H9 (cell line): ENCODE results near the gene GUK1. TPM values are rescaled to one million over a fixed set of nuclear protein-coding genes. Genes with fewer than 3 reads are reported as not detected.
A peak's percentile ranks its signal among the peaks of the same experiment; 100 is the strongest.

Experiments
- DNase-seq: peaks from one replicate; pipeline ENCODE4 v3.0.0-alpha.2; 2017
- H2AFZ ChIP-seq: one replicate; pipeline ENCODE4 v1.6.1; 2013; ENCODE audit warnings: mild to moderate bottlenecking, low read length, control low read depth, moderate library complexity
- H2AK5ac ChIP-seq: 2 replicates; pipeline ENCODE4 v1.6.1; 2013; ENCODE audit warnings: low read length, control low read depth, mixed read lengths; ENCODE audit not compliant: insufficient read length
- H2BK120ac ChIP-seq: one replicate; pipeline ENCODE4 v1.6.1; 2013; ENCODE audit warnings: low read depth, mild to moderate bottlenecking, low read length, control low read depth, inconsistent platforms; ENCODE audit not compliant: poor library complexity, severe bottlenecking
- H2BK12ac ChIP-seq: 2 replicates; pipeline ENCODE4 v1.6.1; 2013; ENCODE audit warnings: low read length, control low read depth, mixed read lengths, low read depth; ENCODE audit not compliant: insufficient read length
- H2BK15ac ChIP-seq: 2 replicates; pipeline ENCODE4 v1.6.1; 2013; ENCODE audit warnings: low read depth, low read length, control low read depth
- H2BK20ac ChIP-seq: one replicate; pipeline ENCODE4 v1.6.1; 2013; ENCODE audit warnings: low read depth, mild to moderate bottlenecking, low read length, control low read depth, inconsistent platforms; ENCODE audit not compliant: poor library complexity, severe bottlenecking
- H2BK5ac ChIP-seq: 2 replicates; pipeline ENCODE4 v1.6.1; 2013; ENCODE audit warnings: low read length, control low read depth, mixed read lengths; ENCODE audit not compliant: insufficient read length
- H3K14ac ChIP-seq: 2 replicates; pipeline ENCODE4 v1.6.1; 2013; ENCODE audit warnings: low read length, control low read depth; ENCODE audit not compliant: insufficient read depth
- H3K18ac ChIP-seq: 2 replicates; pipeline ENCODE4 v1.6.1; 2013; ENCODE audit warnings: low read depth, mild to moderate bottlenecking, mixed read lengths, low read length, control low read depth; ENCODE audit not compliant: insufficient read length
- H3K23ac ChIP-seq: 2 replicates; pipeline ENCODE4 v1.6.1; 2013; ENCODE audit warnings: low read length, control low read depth, mixed read lengths, low read depth; ENCODE audit not compliant: insufficient read length
- H3K23me2 ChIP-seq: 2 replicates; pipeline ENCODE4 v1.6.1; 2013; ENCODE audit warnings: low read depth, mild to moderate bottlenecking, mixed read lengths, low read length, control low read depth; ENCODE audit not compliant: insufficient read length, poor library complexity, severe bottlenecking
- H3K27ac ChIP-seq: 2 replicates; pipeline ENCODE4 v1.5.1; 2013; ENCODE audit warnings: low read length, control low read depth, mixed read lengths, low read depth; ENCODE audit not compliant: insufficient read length
- H3K27me3 ChIP-seq: 2 replicates; pipeline ENCODE4 v1.6.1; 2013; ENCODE audit warnings: low read length, control low read depth, inconsistent platforms; ENCODE audit not compliant: insufficient read depth
- H3K4ac ChIP-seq: 2 replicates; pipeline ENCODE4 v1.6.1; 2013; ENCODE audit warnings: low read depth, mild to moderate bottlenecking, control low read depth, inconsistent platforms, low read length, moderate library complexity
- H3K4me1 ChIP-seq: 2 replicates; pipeline ENCODE4 v1.6.1; 2013; ENCODE audit warnings: low read length, control low read depth, inconsistent platforms; ENCODE audit not compliant: insufficient read depth
- H3K4me2 ChIP-seq: 2 replicates; pipeline ENCODE4 v1.6.1; 2013; ENCODE audit warnings: low read length, control low read depth, mixed read lengths; ENCODE audit not compliant: insufficient read length, insufficient read depth
- H3K56ac ChIP-seq: 2 replicates; pipeline ENCODE4 v1.6.1; 2013; ENCODE audit warnings: low read depth, mild to moderate bottlenecking, mixed read lengths, low read length, control low read depth; ENCODE audit not compliant: insufficient read length
- H3K79me1 ChIP-seq: 2 replicates; pipeline ENCODE4 v1.6.1; 2013; ENCODE audit warnings: low read depth, mild to moderate bottlenecking, moderate library complexity, low read length, control low read depth, inconsistent platforms; ENCODE audit not compliant: insufficient read depth, poor library complexity, severe bottlenecking
- H3K79me2 ChIP-seq: 2 replicates; pipeline ENCODE4 v1.6.1; 2013; ENCODE audit warnings: low read length, control low read depth, inconsistent platforms; ENCODE audit not compliant: insufficient read depth
- H3K9ac ChIP-seq: 2 replicates; pipeline ENCODE4 v1.6.1; 2013; ENCODE audit warnings: low read length, control low read depth, mixed read lengths; ENCODE audit not compliant: insufficient read length; ENCODE audit errors: extremely low read depth
- H3K9me3 ChIP-seq: one replicate; pipeline ENCODE4 v1.6.1; 2013; ENCODE audit warnings: low read depth, low read length, inconsistent platforms; ENCODE audit not compliant: control insufficient read depth
- H3T11ph ChIP-seq: one replicate; pipeline ENCODE4 v1.6.1; 2013; ENCODE audit warnings: mild to moderate bottlenecking, low read length, control low read depth, inconsistent platforms
- H4K20me1 ChIP-seq: one replicate; pipeline ENCODE4 v1.6.1; 2013; ENCODE audit not compliant: control insufficient read depth, insufficient read length, insufficient read depth
- H4K5ac ChIP-seq: 2 replicates; pipeline ENCODE4 v1.6.1; 2013; ENCODE audit warnings: low read depth, mild to moderate bottlenecking, mixed read lengths, low read length, control low read depth; ENCODE audit not compliant: insufficient read length
- H4K8ac ChIP-seq: replicated peaks from 2 replicates; pipeline ENCODE4 v1.6.1; 2013; ENCODE audit warnings: low read length, control low read depth, mixed read lengths, low read depth; ENCODE audit not compliant: insufficient read length
- H4K91ac ChIP-seq: 2 replicates; pipeline ENCODE4 v1.6.1; 2013; ENCODE audit warnings: low read depth, mild to moderate bottlenecking, moderate library complexity, mixed read lengths, low read length, control low read depth; ENCODE audit not compliant: insufficient read length
- H3K27ac Mint-ChIP-seq, 3 experiments: 2 replicates in 2 of 3; 3 replicates in 1 of 3; pipeline ENCODE4 v1.8.0; 2020 to 2021; ENCODE audit warnings: mixed read lengths in 3 of 3, mild to moderate bottlenecking in 1 of 3, moderate library complexity in 1 of 3
- H3K27me3 Mint-ChIP-seq: 2 replicates; pipeline ENCODE4 v1.8.0; 2021; ENCODE audit warnings: low read depth, mild to moderate bottlenecking, moderate library complexity, mixed read lengths
- H3K36me3 Mint-ChIP-seq, 3 experiments: 2 replicates in 2 of 3; 3 replicates in 1 of 3; pipeline ENCODE4 v1.8.0; 2020 to 2021; ENCODE audit warnings: low read depth in 3 of 3, mixed read lengths in 3 of 3; ENCODE audit not compliant: insufficient read depth in 1 of 3
- H3K4me1 Mint-ChIP-seq, 2 experiments: 2 replicates each; pipeline ENCODE4 v1.8.0; 2020; ENCODE audit warnings: mixed read lengths in 2 of 2
- H3K4me3 Mint-ChIP-seq, 2 experiments: 2 replicates in 1 of 2; 3 replicates in 1 of 2; pipeline ENCODE4 v1.8.0; 2020 to 2021; ENCODE audit warnings: mild to moderate bottlenecking in 2 of 2, mixed read lengths in 2 of 2, moderate library complexity in 1 of 2
- H3K9me3 Mint-ChIP-seq, 2 experiments: 2 replicates in 1 of 2; 3 replicates in 1 of 2; pipeline ENCODE4 v1.8.0; 2020; ENCODE audit warnings: mild to moderate bottlenecking in 2 of 2, mixed read lengths in 2 of 2, moderate library complexity in 1 of 2
- WGBS: extraction: QIAGEN DNeasy Blood & Tissue Kit; methylation state at CpG from one replicate; pipeline ENCODE4 v1.1.7; 2013; ENCODE audit warnings: missing lambda C conversion rate, low lambda C conversion rate, mixed read lengths; ENCODE audit not compliant: insufficient read length; ENCODE audit errors: extremely low coverage; 5-methylcytosine and 5-hydroxymethylcytosine counted together
- total RNA-seq: library from RNA; stranded (reverse); gene quantifications from 2 replicates; pipeline ENCODE4 v1.2.1, GENCODE V29; 2021
- TF ChIP-seq, protein P1 (sequence below): fragments of 200-600 bp; sonication (generic); conservative IDR thresholded peaks from 3 replicates; pipeline ENCODE4 v1.8.0; 2021; ENCODE audit warnings: antibody characterized with exemption, mild to moderate bottlenecking

The GUK1 gene
- total RNA-seq, 1 experiment from 2014 or later: 88.2 TPM

DNA sequence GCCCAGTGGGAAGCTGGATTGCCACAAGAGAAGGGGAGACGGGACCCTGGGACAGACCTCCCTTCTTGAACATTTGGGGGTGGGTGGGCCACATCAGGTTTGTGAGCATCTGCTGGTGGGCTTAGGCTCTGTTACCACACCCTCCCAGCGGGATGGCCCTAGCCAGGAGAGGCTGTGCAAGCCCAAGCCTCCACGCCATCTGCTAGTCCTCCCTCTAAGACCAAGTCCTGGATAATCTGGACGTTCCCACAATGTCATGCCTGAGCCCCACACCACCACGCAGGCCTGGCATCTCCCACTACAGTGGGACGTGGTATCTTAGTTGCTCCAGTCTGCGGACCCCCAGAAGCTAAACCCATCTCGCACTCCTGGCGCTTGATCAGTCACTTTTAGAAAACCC, 21.8 kb downstream of the GUK1 start:
- Mint-ChIP-seq H3K27ac (peak overlapping the region in 1 of 3 experiments; percentile 74; a peak in 2 of 7 replicates), H3K9me3 (peaks cover 0 to 2% of the 10 kb centered on the region in 2 experiments; a peak in 1 of 5 replicates), H3K36me3 (peaks cover 0 to 3% (median 2%) of the 10 kb centered on the region in 3 experiments; a peak in 2 of 7 replicates), H3K27me3 (peaks cover 11% of the 10 kb centered on the region), H3K4me3 (no peak overlapping the region), H3K4me1 (peaks cover 13 to 29% of the 10 kb centered on the region in 2 experiments)
- H2AFZ ChIP-seq: no peak overlapping the region
- no peaks in the 10 kb centered on the region; the same call in 1 of the 2 replicates for H3K4me1 ChIP-seq
- H3K14ac ChIP-seq: no peak overlapping the region; the same call in 1 of the 2 replicates
- no peak overlapping the region for H4K91ac ChIP-seq
- H2BK15ac ChIP-seq: no peak overlapping the region
- H2BK120ac ChIP-seq: no peak overlapping the region
- H4K8ac ChIP-seq: no peak overlapping the region
- H3T11ph ChIP-seq: no peak overlapping the region
- no peak overlapping the region for H3K4me2 ChIP-seq
- no peak overlapping the region for H3K56ac ChIP-seq
- H3K9ac ChIP-seq: no peak overlapping the region
- TF ChIP-seq, protein P1, sequence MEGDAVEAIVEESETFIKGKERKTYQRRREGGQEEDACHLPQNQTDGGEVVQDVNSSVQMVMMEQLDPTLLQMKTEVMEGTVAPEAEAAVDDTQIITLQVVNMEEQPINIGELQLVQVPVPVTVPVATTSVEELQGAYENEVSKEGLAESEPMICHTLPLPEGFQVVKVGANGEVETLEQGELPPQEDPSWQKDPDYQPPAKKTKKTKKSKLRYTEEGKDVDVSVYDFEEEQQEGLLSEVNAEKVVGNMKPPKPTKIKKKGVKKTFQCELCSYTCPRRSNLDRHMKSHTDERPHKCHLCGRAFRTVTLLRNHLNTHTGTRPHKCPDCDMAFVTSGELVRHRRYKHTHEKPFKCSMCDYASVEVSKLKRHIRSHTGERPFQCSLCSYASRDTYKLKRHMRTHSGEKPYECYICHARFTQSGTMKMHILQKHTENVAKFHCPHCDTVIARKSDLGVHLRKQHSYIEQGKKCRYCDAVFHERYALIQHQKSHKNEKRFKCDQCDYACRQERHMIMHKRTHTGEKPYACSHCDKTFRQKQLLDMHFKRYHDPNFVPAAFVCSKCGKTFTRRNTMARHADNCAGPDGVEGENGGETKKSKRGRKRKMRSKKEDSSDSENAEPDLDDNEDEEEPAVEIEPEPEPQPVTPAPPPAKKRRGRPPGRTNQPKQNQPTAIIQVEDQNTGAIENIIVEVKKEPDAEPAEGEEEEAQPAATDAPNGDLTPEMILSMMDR: no peak
- no peak overlapping the region for H3K27ac ChIP-seq
- no peak overlapping the region for H3K4ac ChIP-seq
- no CpG with 5 or more reads among the region's 9 CpGs for WGBS
- no peak for DNase-seq
- H3K18ac ChIP-seq: no peak overlapping the region
- no peak overlapping the region for H2BK5ac ChIP-seq
- no peak overlapping the region for H2AK5ac ChIP-seq
- H2BK20ac ChIP-seq: no peak overlapping the region
- no peaks in the 10 kb centered on the region for H3K27me3 ChIP-seq
- no peak overlapping the region for H4K5ac ChIP-seq
- no peaks in the 10 kb centered on the region for H3K79me2 ChIP-seq
- no peak overlapping the region for H3K23ac ChIP-seq
- no peaks in the 10 kb centered on the region for H3K9me3 ChIP-seq
- H2BK12ac ChIP-seq: no peak overlapping the region
- H3K79me1 ChIP-seq: no peaks in the 10 kb centered on the region
- H4K20me1 ChIP-seq: no peaks in the 10 kb centered on the region
- H3K23me2 ChIP-seq: peaks cover 2% of the 10 kb centered on the region
